BLaER1 treated with 17β-estradiol and CSF1 and Interleukin-3, amounts not matched to agents 10 nM and 100 nM (cell line): ENCODE data around the gene NXPH4.

ENCODE experiments used
- H3K27ac ChIP-seq, 11 experiments: shearing (Covaris generic); formaldehyde crosslinking; 2 replicates each; pipeline ENCODE4 v1.8.1; 2022
- H3K27me3 ChIP-seq, 11 experiments: shearing (Covaris generic); formaldehyde crosslinking; 2 replicates each; pipeline ENCODE4 v1.8.1; 2022
- H3K36me3 ChIP-seq, 11 experiments: shearing (Covaris generic); formaldehyde crosslinking; 2 replicates each; pipeline ENCODE4 v1.8.1; 2022
- H3K4me1 ChIP-seq, 10 experiments: shearing (Covaris generic); formaldehyde crosslinking; 2 replicates each; pipeline ENCODE4 v1.8.1; 2022
- H3K4me2 ChIP-seq, 11 experiments: shearing (Covaris generic); formaldehyde crosslinking; 2 replicates each; pipeline ENCODE4 v1.8.1; 2022
- H3K4me3 ChIP-seq, 10 experiments: shearing (Covaris generic); formaldehyde crosslinking; 2 replicates each; pipeline ENCODE4 v1.8.1; 2022
- H3K9ac ChIP-seq, 11 experiments: shearing (Covaris generic); formaldehyde crosslinking; 2 replicates each; pipeline ENCODE4 v1.8.1; 2022
- H3K9me3 ChIP-seq, 11 experiments: shearing (Covaris generic); formaldehyde crosslinking; replicated peaks in 1 of 11; 2 replicates each; pipeline ENCODE4 v1.8.1; 2022
- H4K20me1 ChIP-seq, 11 experiments: shearing (Covaris generic); formaldehyde crosslinking; 2 replicates each; pipeline ENCODE4 v1.8.1; 2022
- Cebpa-rat ChIP-seq, 11 experiments: shearing (Covaris generic); IDR thresholded peaks; 2 replicates each; pipeline ENCODE4 v1.8.1; 2022

NXPH4 gene

GRCh38 chr12:57173089-57173488 lies 43.5 kb upstream of the NXPH4 start:
- H3K9me3 ChIP-seq: no peaks in the 10 kb centered on the region
- no peaks in the 10 kb centered on the region for H3K27me3 ChIP-seq
- H3K4me3 ChIP-seq: no peak overlapping the region
- H3K36me3 ChIP-seq: peaks cover 0 to 100% (median 23%) of the 10 kb centered on the region in 11 experiments; a peak in 16 of 22 replicates
- H3K27ac ChIP-seq: no peak overlapping the region
- no peak overlapping the region for H3K9ac ChIP-seq
- TF ChIP-seq Cebpa-rat (IDR thresholded peaks at IDR 0.05): no peak
- H4K20me1 ChIP-seq: peaks cover 0 to 88% (median 0%) of the 10 kb centered on the region in 11 experiments; a peak in 6 of 22 replicates
- peak overlapping the region in 7 of 11 experiments; percentile 18 to 49 (median 38); a peak in 9 of 22 replicates for H3K4me2 ChIP-seq
- peaks cover 0 to 58% (median 24%) of the 10 kb centered on the region in 10 experiments; a peak in 16 of 20 replicates for H3K4me1 ChIP-seq

GRCh38 chr12:57173683-57174082 lies 42.9 kb upstream of the NXPH4 start:
- Histone ChIP-seq H3K9ac (no peak overlapping the region; a peak in 1 of 22 replicates), H3K4me3 (no peak overlapping the region), H3K9me3 (no peaks in the 10 kb centered on the region), H3K36me3 (peaks cover 0 to 100% (median 23%) of the 10 kb centered on the region in 11 experiments; a peak in 16 of 22 replicates), H3K4me1 (peaks cover 0 to 52% (median 23%) of the 10 kb centered on the region in 10 experiments; a peak in 15 of 20 replicates), H4K20me1 (peaks cover 0 to 88% (median 0%) of the 10 kb centered on the region in 11 experiments; a peak in 6 of 22 replicates), H3K27me3 (no peaks in the 10 kb centered on the region), H3K4me2 (peak overlapping the region in 8 of 11 experiments; percentile 17 to 49 (median 37); a peak in 14 of 22 replicates), H3K27ac (0 out of 22 replicates have a peak overlapping the region, but pooled peaks of 1 of the 11 experiments have one; percentile 4)
- TF ChIP-seq Cebpa-rat (IDR thresholded peaks at IDR 0.05): no peak

DNA sequence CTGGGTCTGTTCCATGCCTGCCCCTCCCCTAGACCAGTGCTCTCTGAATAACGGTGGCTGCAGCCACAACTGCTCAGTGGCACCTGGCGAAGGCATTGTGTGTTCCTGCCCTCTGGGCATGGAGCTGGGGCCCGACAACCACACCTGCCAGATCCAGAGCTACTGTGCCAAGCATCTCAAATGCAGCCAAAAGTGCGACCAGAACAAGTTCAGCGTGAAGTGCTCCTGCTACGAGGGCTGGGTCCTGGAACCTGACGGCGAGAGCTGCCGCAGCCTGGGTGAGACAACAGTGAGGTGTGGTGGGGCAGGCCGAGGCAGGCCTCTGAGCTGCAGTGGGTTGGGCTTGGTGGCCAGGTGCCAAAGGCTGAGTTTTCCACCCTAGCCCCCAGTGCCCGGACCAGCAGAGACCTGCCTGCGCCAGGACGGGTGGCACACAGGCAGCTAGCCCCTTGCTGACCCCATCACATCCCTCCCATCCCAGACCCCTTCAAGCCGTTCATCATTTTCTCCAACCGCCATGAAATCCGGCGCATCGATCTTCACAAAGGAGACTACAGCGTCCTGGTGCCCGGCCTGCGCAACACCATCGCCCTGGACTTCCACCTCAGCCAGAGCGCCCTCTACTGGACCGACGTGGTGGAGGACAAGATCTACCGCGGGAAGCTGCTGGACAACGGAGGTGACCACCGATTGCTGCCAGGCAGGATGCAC lies 41.0 kb upstream of the NXPH4 start:
- Histone ChIP-seq H3K4me2 (no peak overlapping the region), H4K20me1 (peaks cover 0 to 92% (median 0%) of the 10 kb centered on the region in 11 experiments; a peak in 6 of 22 replicates), H3K9ac (no peak overlapping the region), H3K27ac (no peak overlapping the region), H3K27me3 (no peaks in the 10 kb centered on the region), H3K9me3 (no peaks in the 10 kb centered on the region), H3K4me3 (no peak overlapping the region), H3K36me3 (peaks cover 0 to 100% (median 30%) of the 10 kb centered on the region in 11 experiments; a peak in 16 of 22 replicates), H3K4me1 (peaks cover 0 to 38% (median 22%) of the 10 kb centered on the region in 10 experiments; a peak in 15 of 20 replicates)
- no peak for TF ChIP-seq Cebpa-rat (IDR thresholded peaks at IDR 0.05)

DNA sequence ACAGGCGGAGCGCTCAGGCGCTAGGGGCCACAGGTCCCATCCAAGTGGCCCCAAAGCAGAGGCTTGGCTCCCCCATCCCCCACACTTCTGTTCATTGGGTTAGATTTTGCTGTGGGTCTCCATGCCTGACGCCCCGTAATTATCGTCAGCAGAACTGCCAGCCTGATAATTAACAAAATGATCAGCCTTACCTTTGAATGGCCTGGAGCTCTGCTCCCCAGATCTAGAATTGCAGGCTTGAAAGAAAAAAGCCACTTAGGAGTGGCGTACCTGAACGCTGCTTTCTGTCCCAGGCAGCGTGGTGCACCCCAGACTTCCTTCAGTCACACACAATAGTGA lies 40.5 kb upstream of the NXPH4 start:
- H4K20me1 ChIP-seq: peaks cover 0 to 92% (median 0%) of the 10 kb centered on the region in 11 experiments; a peak in 6 of 22 replicates
- H3K27me3 ChIP-seq: no peaks in the 10 kb centered on the region
- no peak overlapping the region for H3K4me3 ChIP-seq
- H3K36me3 ChIP-seq: peaks cover 0 to 100% (median 30%) of the 10 kb centered on the region in 11 experiments; a peak in 16 of 22 replicates
- H3K9ac ChIP-seq: no peak overlapping the region
- H3K27ac ChIP-seq: no peak overlapping the region
- TF ChIP-seq Cebpa-rat (IDR thresholded peaks at IDR 0.05): no peak
- H3K4me1 ChIP-seq: peaks cover 0 to 34% (median 22%) of the 10 kb centered on the region in 10 experiments; a peak in 15 of 20 replicates
- no peak overlapping the region for H3K4me2 ChIP-seq
- H3K9me3 ChIP-seq: no peaks in the 10 kb centered on the region

GRCh38 chr12:57176846-57177245 lies 39.7 kb upstream of the NXPH4 start:
- Histone ChIP-seq H3K4me1 (peaks cover 0 to 34% (median 22%) of the 10 kb centered on the region in 10 experiments; a peak in 15 of 20 replicates), H3K4me2 (peak overlapping the region in 3 of 11 experiments; percentile 12 to 15 (median 15); a peak in 3 of 22 replicates), H3K36me3 (peaks cover 0 to 100% (median 30%) of the 10 kb centered on the region in 11 experiments; a peak in 16 of 22 replicates), H3K27ac (no peak overlapping the region), H3K27me3 (no peaks in the 10 kb centered on the region), H3K9ac (peak overlapping the region in 1 of 11 experiments; percentile 23; a peak in 2 of 22 replicates), H4K20me1 (peaks cover 0 to 96% (median 0%) of the 10 kb centered on the region in 11 experiments; a peak in 7 of 22 replicates), H3K4me3 (no peak overlapping the region), H3K9me3 (no peaks in the 10 kb centered on the region)
- TF ChIP-seq Cebpa-rat (IDR thresholded peaks at IDR 0.05): no peak

DNA sequence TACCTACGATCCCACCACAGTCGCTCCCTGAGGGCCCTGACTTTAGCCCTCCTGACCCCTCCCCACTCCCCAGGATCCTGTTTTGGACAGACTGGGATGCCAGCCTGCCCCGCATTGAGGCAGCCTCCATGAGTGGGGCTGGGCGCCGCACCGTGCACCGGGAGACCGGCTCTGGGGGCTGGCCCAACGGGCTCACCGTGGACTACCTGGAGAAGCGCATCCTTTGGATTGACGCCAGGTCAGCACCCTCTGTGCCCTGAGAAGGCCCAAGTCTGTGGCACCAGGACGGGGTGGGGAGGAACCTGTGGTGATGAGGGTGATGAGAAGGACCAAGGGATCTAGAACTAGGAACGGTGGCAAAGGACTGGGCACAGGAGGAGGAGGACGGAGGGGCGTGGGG lies 39.2 kb upstream of the NXPH4 start:
- Histone ChIP-seq H3K27me3 (no peaks in the 10 kb centered on the region), H3K4me2 (peak overlapping the region in 6 of 11 experiments; percentile 12 to 47 (median 23); a peak in 7 of 22 replicates), H3K4me1 (peaks cover 0 to 34% (median 22%) of the 10 kb centered on the region in 10 experiments; a peak in 15 of 20 replicates), H3K9me3 (no peaks in the 10 kb centered on the region), H4K20me1 (peaks cover 0 to 100% (median 0%) of the 10 kb centered on the region in 11 experiments; a peak in 7 of 22 replicates), H3K4me3 (no peak overlapping the region), H3K9ac (peak overlapping the region in 1 of 11 experiments; percentile 23; a peak in 1 of 22 replicates), H3K36me3 (peaks cover 0 to 100% (median 30%) of the 10 kb centered on the region in 11 experiments; a peak in 16 of 22 replicates), H3K27ac (no peak overlapping the region)
- no peak for TF ChIP-seq Cebpa-rat (IDR thresholded peaks at IDR 0.05)

- TF ChIP-seq Cebpa-rat (IDR thresholded peaks at IDR 0.05): no peak
- Histone ChIP-seq H3K27ac (no peak overlapping the region), H3K4me2 (peak overlapping the region in 6 of 11 experiments; percentile 15 to 47 (median 29); a peak in 8 of 22 replicates), H3K9ac (peak overlapping the region in 1 of 11 experiments; percentile 15; a peak in 1 of 22 replicates), H3K36me3 (peaks cover 0 to 100% (median 30%) of the 10 kb centered on the region in 11 experiments; a peak in 16 of 22 replicates), H3K9me3 (no peaks in the 10 kb centered on the region), H3K4me1 (peaks cover 0 to 36% (median 20%) of the 10 kb centered on the region in 10 experiments; a peak in 15 of 20 replicates), H4K20me1 (peaks cover 0 to 100% (median 0%) of the 10 kb centered on the region in 11 experiments; a peak in 8 of 22 replicates), H3K27me3 (no peaks in the 10 kb centered on the region), H3K4me3 (no peak overlapping the region)
These were observed 38.4 kb upstream of the NXPH4 start for GRCh38 chr12:57178213-57178612.

- peaks cover 0 to 100% (median 39%) of the 10 kb centered on the region in 11 experiments; a peak in 17 of 22 replicates for H3K36me3 ChIP-seq
- no peak overlapping the region for H3K27ac ChIP-seq
- no peak overlapping the region for H3K4me3 ChIP-seq
These were observed 37.1 kb upstream of the NXPH4 start for GRCh38 chr12:57179331-57180086.

More at GRCh38 chr12:57179331-57180086, 37.1 kb upstream of the NXPH4 start:
- H4K20me1 ChIP-seq: peaks cover 0 to 99% (median 0%) of the 10 kb centered on the region in 11 experiments; a peak in 9 of 22 replicates
- no peak overlapping the region for H3K4me2 ChIP-seq
- no peaks in the 10 kb centered on the region for H3K27me3 ChIP-seq
- TF ChIP-seq Cebpa-rat (IDR thresholded peaks at IDR 0.05): no peak
- no peaks in the 10 kb centered on the region for H3K9me3 ChIP-seq
- H3K9ac ChIP-seq: no peak overlapping the region
- peaks cover 0 to 24% (median 11%) of the 10 kb centered on the region in 10 experiments; a peak in 13 of 20 replicates for H3K4me1 ChIP-seq
